ENCODE data around the gene CACNB4. TPM values are rescaled to one million over a fixed set of nuclear protein-coding genes. Genes with fewer than 3 reads are reported as not detected.

CACNB4 gene
- total and polyA plus RNA-seq, 7 donors = 0.23 to 4.4 (median 1.1) TPM

DNA sequence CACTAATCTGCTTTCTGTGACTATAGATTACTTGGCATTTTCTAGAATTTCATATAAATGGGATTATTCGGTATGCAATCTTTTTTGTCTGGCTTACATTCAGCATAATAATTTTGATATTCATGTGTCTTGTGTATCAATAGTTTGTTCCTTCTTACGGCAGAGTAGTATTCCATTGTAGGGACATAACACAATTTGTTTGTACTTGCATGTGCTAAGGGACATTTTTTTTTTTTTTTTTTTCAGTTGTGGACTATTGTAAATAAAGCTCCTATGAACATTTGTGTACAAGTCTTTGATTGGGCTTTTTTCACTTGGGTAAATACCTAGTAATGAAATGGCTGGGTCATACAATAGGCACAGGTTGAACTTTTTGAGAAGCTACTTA lies 315.7 kb downstream of the CACNB4 start:
- TF ChIP-seq EP300 (IDR thresholded peaks at IDR 0.05) (no peak), POLR2AphosphoS5 (IDR thresholded peaks at IDR 0.05) (no peak), POLR2A (IDR thresholded peaks at IDR 0.05) (no peak)
- TF ChIP-seq, protein P1, sequence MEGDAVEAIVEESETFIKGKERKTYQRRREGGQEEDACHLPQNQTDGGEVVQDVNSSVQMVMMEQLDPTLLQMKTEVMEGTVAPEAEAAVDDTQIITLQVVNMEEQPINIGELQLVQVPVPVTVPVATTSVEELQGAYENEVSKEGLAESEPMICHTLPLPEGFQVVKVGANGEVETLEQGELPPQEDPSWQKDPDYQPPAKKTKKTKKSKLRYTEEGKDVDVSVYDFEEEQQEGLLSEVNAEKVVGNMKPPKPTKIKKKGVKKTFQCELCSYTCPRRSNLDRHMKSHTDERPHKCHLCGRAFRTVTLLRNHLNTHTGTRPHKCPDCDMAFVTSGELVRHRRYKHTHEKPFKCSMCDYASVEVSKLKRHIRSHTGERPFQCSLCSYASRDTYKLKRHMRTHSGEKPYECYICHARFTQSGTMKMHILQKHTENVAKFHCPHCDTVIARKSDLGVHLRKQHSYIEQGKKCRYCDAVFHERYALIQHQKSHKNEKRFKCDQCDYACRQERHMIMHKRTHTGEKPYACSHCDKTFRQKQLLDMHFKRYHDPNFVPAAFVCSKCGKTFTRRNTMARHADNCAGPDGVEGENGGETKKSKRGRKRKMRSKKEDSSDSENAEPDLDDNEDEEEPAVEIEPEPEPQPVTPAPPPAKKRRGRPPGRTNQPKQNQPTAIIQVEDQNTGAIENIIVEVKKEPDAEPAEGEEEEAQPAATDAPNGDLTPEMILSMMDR (IDR thresholded peaks at IDR 0.05) = no peak
- intact Hi-C loops (cut with DNase I) = no loop called here
- Histone ChIP-seq H3K4me3 (no peak overlapping the region), H3K36me3 (peaks cover 0 to 18% (median 3%) of the 10 kb centered on the region in 4 donors), H3K27ac (no peak overlapping the region), H3K4me1 (no peaks in the 10 kb centered on the region), H3K9me3 (peaks cover 0 to 3% (median 0%) of the 10 kb centered on the region in 4 donors), H3K27me3 (no peaks in the 10 kb centered on the region)
- no peak for DNase-seq
- 97% methylated on average over 2 of the region's 2 CpGs for WGBS, 2 donors

Small RNA genes within 50 kb of the gene (small RNA-seq; reads per million reads assigned to genes)
- 0 reads per million in 3 donors for gene RPL30P2

Other genes starting within 250 kb of the CACNB4 start
- gene STAM2, start 76.7 kb upstream of the CACNB4 start, total RNA-seq = 10 to 100 TPM; 26.3 to 36.7 (median 33.5) TPM
- gene STAM2, start 76.7 kb upstream of the CACNB4 start, polyA plus RNA-seq = 10 to 100 TPM in 2 of 3 donors, 1 to 10 TPM in 1; 9.0 to 10.8 (median 10.6) TPM
- gene FMNL2, start 236.1 kb upstream of the CACNB4 start, total RNA-seq = 10 to 100 TPM; 17.8 to 30.5 (median 24.7) TPM
- gene FMNL2, start 236.1 kb upstream of the CACNB4 start, polyA plus RNA-seq = 10 to 100 TPM in 1 of 3 donors, 1 to 10 TPM in 2; 9.4 to 10.4 (median 9.6) TPM

All from sigmoid colon (tissue), 7 donors.